OCI-LY1 (cell line): ENCODE results near the gene PSEN1.

Source experiments
- H2AFZ ChIP-seq: fragments of 200-600 bp; sonication (generic), shearing (Covaris generic); 2 replicates; pipeline ENCODE4 v1.6.0; 2014; ENCODE audit warnings: antibody characterized with exemption, mild to moderate bottlenecking, low read length
- H3F3A ChIP-seq: fragments of 200-600 bp; sonication (generic), shearing (Covaris generic); 2 replicates; pipeline ENCODE4 v1.6.0; 2014; ENCODE audit warnings: mild to moderate bottlenecking, antibody characterized with exemption, low read length, moderate library complexity; ENCODE audit not compliant: insufficient read depth
- H3K27ac ChIP-seq: fragments of 200-600 bp; sonication (generic); 2 replicates; pipeline ENCODE4 v1.5.1; 2014; ENCODE audit warnings: low read length, mixed run types, mild to moderate bottlenecking, low read depth; ENCODE audit not compliant: poor library complexity, severe bottlenecking
- H3K27me3 ChIP-seq: fragments of 200-600 bp; sonication (generic); 2 replicates; pipeline ENCODE4 v1.6.0; 2014; ENCODE audit warnings: antibody characterized with exemption, mild to moderate bottlenecking, low read length, moderate library complexity; ENCODE audit not compliant: insufficient read depth
- H3K36me3 ChIP-seq: fragments of 200-600 bp; sonication (generic); 2 replicates; pipeline ENCODE4 v1.6.1; 2014; ENCODE audit warnings: mild to moderate bottlenecking, antibody characterized with exemption, low read length, moderate library complexity, mixed read lengths; ENCODE audit not compliant: insufficient read depth
- H3K4me1 ChIP-seq: fragments of 200-600 bp; sonication (generic); 2 replicates; pipeline ENCODE4 v1.5.1; 2014; ENCODE audit warnings: mild to moderate bottlenecking, low read length, moderate library complexity; ENCODE audit not compliant: insufficient read depth, severe bottlenecking
- H3K4me2 ChIP-seq: fragments of 200-600 bp; sonication (generic), shearing (Covaris generic); 2 replicates; pipeline ENCODE4 v1.6.1; 2014; ENCODE audit warnings: low read length
- H3K4me3 ChIP-seq: fragments of 200-600 bp; sonication (generic); 2 replicates; pipeline ENCODE4 v1.5.1; 2014; ENCODE audit warnings: low read length, low read depth, mild to moderate bottlenecking, mixed read lengths; ENCODE audit not compliant: poor library complexity, severe bottlenecking
- H3K79me2 ChIP-seq: fragments of 200-600 bp; shearing (Covaris generic); 2 replicates; pipeline ENCODE4 v1.6.1; 2016; ENCODE audit warnings: mixed run types, low read length, mixed read lengths; ENCODE audit not compliant: insufficient read depth
- H3K9ac ChIP-seq: fragments of 200-600 bp; sonication (generic), shearing (Covaris generic); 2 replicates; pipeline ENCODE4 v1.6.1; 2014; ENCODE audit warnings: mild to moderate bottlenecking, low read length, mixed read lengths
- H3K9me2 ChIP-seq: fragments of 200-600 bp; sonication (generic), shearing (Covaris generic); 2 replicates; pipeline ENCODE4 v1.6.1; 2014; ENCODE audit warnings: low read depth, mild to moderate bottlenecking, low read length, mixed read lengths
- H3K9me3 ChIP-seq: fragments of 200-600 bp; shearing (Covaris generic); 2 replicates; pipeline ENCODE4 v1.6.1; 2014; ENCODE audit warnings: low read length, mixed read lengths
- H4K20me1 ChIP-seq: fragments of 200-600 bp; sonication (generic), shearing (Covaris generic); 2 replicates; pipeline ENCODE4 v1.6.0; 2016; ENCODE audit warnings: mild to moderate bottlenecking, low read length; ENCODE audit not compliant: insufficient read depth
- EZH2 ChIP-seq: fragments of 200-600 bp; sonication (generic), shearing (Covaris generic); IDR thresholded peaks from 2 replicates; pipeline ENCODE4 v1.8.0; 2017; ENCODE audit warnings: borderline replicate concordance, mixed run types, mild to moderate bottlenecking, antibody characterized with exemption, low read length, moderate library complexity, mixed read lengths
- TF ChIP-seq, protein P1 (sequence below): fragments of 200-600 bp; sonication (generic), shearing (Covaris generic); IDR thresholded peaks from 2 replicates; pipeline ENCODE4 v1.5.1; 2017; ENCODE audit warnings: mild to moderate bottlenecking, antibody characterized with exemption, low read length, moderate library complexity, mixed read lengths

PSEN1 gene

DNA sequence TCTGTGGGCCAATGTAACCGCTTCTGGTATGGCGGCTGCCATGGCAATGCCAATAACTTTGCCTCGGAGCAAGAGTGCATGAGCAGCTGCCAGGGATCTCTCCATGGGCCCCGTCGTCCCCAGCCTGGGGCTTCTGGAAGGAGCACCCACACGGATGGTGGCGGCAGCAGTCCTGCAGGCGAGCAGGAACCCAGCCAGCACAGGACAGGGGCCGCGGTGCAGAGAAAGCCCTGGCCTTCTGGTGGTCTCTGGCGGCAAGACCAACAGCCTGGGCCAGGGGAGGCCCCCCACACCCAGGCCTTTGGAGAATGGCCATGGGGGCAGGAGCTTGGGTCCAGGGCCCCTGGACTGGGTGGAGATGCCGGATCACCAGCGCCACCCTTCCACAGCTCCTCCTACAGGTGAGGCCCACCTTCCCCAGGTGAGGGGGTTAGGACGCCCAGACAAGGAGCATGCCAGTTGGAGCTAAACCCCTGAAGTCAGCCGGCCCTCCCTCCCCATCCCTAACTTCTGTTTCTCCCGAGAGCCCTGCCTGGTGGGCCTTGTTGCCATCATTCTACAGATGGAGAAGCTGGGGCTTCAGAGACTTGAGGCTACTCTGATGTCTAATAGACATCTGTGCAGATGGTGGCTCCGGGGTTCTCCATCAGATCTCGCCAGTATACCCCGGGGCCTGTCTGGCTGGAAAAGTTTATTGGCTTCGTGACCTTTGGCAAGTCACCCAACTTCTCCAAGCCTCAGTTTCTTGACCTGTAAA, 126.3 kb downstream of the PSEN1 start:
- H3K27ac ChIP-seq = no peak overlapping the region
- H3K79me2 ChIP-seq = no peaks in the 10 kb centered on the region
- H3K9ac ChIP-seq = no peak overlapping the region
- no peaks in the 10 kb centered on the region; the same call in none of the 2 replicates for H3K27me3 ChIP-seq
- H2AFZ ChIP-seq = no peak overlapping the region
- no peak overlapping the region for H3K4me2 ChIP-seq
- no peaks in the 10 kb centered on the region for H4K20me1 ChIP-seq
- no peaks in the 10 kb centered on the region for H3K36me3 ChIP-seq
- TF ChIP-seq, protein P1, sequence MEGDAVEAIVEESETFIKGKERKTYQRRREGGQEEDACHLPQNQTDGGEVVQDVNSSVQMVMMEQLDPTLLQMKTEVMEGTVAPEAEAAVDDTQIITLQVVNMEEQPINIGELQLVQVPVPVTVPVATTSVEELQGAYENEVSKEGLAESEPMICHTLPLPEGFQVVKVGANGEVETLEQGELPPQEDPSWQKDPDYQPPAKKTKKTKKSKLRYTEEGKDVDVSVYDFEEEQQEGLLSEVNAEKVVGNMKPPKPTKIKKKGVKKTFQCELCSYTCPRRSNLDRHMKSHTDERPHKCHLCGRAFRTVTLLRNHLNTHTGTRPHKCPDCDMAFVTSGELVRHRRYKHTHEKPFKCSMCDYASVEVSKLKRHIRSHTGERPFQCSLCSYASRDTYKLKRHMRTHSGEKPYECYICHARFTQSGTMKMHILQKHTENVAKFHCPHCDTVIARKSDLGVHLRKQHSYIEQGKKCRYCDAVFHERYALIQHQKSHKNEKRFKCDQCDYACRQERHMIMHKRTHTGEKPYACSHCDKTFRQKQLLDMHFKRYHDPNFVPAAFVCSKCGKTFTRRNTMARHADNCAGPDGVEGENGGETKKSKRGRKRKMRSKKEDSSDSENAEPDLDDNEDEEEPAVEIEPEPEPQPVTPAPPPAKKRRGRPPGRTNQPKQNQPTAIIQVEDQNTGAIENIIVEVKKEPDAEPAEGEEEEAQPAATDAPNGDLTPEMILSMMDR = no peak
- no peak for TF ChIP-seq EZH2
- no peak overlapping the region for H3K4me3 ChIP-seq
- H3K4me1 ChIP-seq = no peaks in the 10 kb centered on the region
- H3F3A ChIP-seq = no peaks in the 10 kb centered on the region
- no peaks in the 10 kb centered on the region for H3K9me2 ChIP-seq
- H3K9me3 ChIP-seq = no peaks in the 10 kb centered on the region

DNA sequence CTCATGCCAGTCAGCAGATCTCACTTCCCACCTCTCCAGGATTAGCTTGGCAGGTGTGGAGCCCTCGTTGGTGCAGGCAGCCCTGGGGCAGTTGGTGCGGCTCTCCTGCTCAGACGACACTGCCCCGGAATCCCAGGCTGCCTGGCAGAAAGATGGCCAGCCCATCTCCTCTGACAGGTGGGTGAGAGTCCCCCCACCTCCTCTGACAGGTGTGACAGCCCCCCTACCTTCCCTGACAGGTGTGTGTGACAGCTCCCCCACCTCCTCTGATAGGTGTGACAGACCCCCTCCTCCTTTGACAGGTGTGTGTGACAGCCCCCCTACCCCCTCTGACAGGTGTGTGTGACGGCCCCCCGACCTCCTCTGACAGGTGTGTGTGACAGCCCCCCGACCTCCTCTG, 127.3 kb downstream of the PSEN1 start:
- H3K9me2 ChIP-seq = no peaks in the 10 kb centered on the region
- no peak overlapping the region for H3K4me2 ChIP-seq
- H2AFZ ChIP-seq = no peak overlapping the region
- no peaks in the 10 kb centered on the region for H3F3A ChIP-seq
- H4K20me1 ChIP-seq = no peaks in the 10 kb centered on the region
- H3K79me2 ChIP-seq = no peaks in the 10 kb centered on the region
- H3K9me3 ChIP-seq = no peaks in the 10 kb centered on the region
- no peak overlapping the region for H3K4me3 ChIP-seq
- no peak overlapping the region for H3K9ac ChIP-seq
- H3K4me1 ChIP-seq = no peaks in the 10 kb centered on the region
- H3K27me3 ChIP-seq = no peaks in the 10 kb centered on the region; the same call in none of the 2 replicates
- TF ChIP-seq, protein P1 = no peak
- no peak for TF ChIP-seq EZH2
- H3K27ac ChIP-seq = no peak overlapping the region
- H3K36me3 ChIP-seq = no peaks in the 10 kb centered on the region

DNA sequence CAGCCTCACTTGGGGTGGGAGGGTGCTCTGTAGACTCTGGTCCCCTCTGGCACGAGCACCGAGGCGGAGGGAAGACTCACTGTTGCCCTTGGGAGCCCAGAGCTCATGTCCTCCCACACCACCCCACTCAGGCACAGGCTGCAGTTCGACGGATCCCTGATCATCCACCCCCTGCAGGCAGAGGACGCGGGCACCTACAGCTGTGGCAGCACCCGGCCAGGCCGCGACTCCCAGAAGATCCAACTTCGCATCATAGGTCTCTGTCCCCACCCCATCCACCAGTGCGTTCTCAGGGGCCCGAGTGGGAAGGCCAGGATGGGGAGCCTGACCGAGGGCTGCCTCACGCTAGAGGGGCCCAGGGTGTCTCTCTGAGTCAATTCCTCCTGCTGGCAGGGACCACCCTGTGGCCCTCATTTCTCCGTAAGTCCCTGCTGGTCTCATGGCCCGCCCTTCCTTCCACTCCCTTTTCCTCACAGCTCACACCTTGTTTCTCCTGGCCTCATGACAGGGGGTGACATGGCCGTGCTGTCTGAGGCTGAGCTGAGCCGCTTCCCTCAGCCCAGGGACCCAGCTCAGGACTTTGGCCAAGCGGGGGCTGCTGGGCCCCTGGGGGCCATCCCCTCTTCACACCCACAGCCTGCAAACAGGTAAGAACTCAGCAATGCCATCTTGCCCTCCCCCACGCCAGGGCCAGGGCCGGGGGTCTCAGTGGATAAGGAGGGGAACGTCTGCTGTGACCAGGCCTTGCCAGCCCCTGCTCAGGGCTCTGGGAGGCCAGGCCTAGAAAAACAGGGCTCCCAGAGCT, 128.0 kb downstream of the PSEN1 start:
- Histone ChIP-seq H3K4me1 (peaks cover 3% of the 10 kb centered on the region), H4K20me1 (no peaks in the 10 kb centered on the region), H3K79me2 (no peaks in the 10 kb centered on the region), H3K36me3 (no peaks in the 10 kb centered on the region), H3K27me3 (no peaks in the 10 kb centered on the region; the same call in none of the 2 replicates), H3K9me2 (no peaks in the 10 kb centered on the region), H3K9me3 (no peaks in the 10 kb centered on the region), H3K27ac (no peak overlapping the region), H3K9ac (no peak overlapping the region), H3K4me3 (no peak overlapping the region), H3F3A (no peaks in the 10 kb centered on the region), H2AFZ (no peak overlapping the region), H3K4me2 (no peak overlapping the region)
- TF ChIP-seq, protein P1 = no peak
- TF ChIP-seq EZH2 = no peak
